GM18861 (cell line): ENCODE data around the gene E4F1.

Source experiments
- ATAC-seq: cut with Tn5 transposase; IDR thresholded peaks from one replicate; pipeline ENCODE4 v1.9.1; 2021; ENCODE audit not compliant: unreplicated experiment

Gene E4F1

GRCh38 chr16:2206420-2206779 is 17.0 kb upstream of the E4F1 start:
- no peak for ATAC-seq

GRCh38 chr16:2206780-2207433 is 16.5 kb upstream of the E4F1 start:
- ATAC-seq, result no peak

- no peak for ATAC-seq
Observed at GRCh38 chr16:2207872-2208271, 15.5 kb upstream of the E4F1 start.

- ATAC-seq, result no peak
Observed at GRCh38 chr16:2208308-2208707, 15.1 kb upstream of the E4F1 start.

GRCh38 chr16:2208772-2209171 is 14.6 kb upstream of the E4F1 start:
- ATAC-seq, result no peak

- no peak for ATAC-seq
Observed at GRCh38 chr16:2209258-2210008, 14.0 kb upstream of the E4F1 start.

- no peak for ATAC-seq
Observed at GRCh38 chr16:2210009-2210332, 13.4 kb upstream of the E4F1 start.

- no peak for ATAC-seq
Observed at GRCh38 chr16:2210386-2211365, 12.7 kb upstream of the E4F1 start, which contains the start of gene BRICD5. TSS of gene BRICD5 (minus strand) at chr16:2210863. CDS start at chr16:2210833, 30 bp downstream.

- no peak for ATAC-seq
Observed at GRCh38 chr16:2211923-2212347, 11.5 kb upstream of the E4F1 start.

GRCh38 chr16:2212362-2213324 is 10.7 kb upstream of the E4F1 start:
- no peak for ATAC-seq

- ATAC-seq, result peak; percentile 10
Observed at GRCh38 chr16:2213817-2214718, 9.3 kb upstream of the E4F1 start.

- peak; percentile 76 for ATAC-seq
Observed at GRCh38 chr16:2214719-2214968, 8.7 kb upstream of the E4F1 start, which contains the start of gene PGP. TSS of gene PGP (minus strand) at chr16:2214840. CDS start at chr16:2214777, 63 bp downstream.

GRCh38 chr16:2216330-2216729 is 7.1 kb upstream of the E4F1 start:
- no peak for ATAC-seq

GRCh38 chr16:2223942-2224486 is 623 bp downstream of the E4F1 start:
- ATAC-seq, result peak; percentile 5

- no peak for ATAC-seq
Observed at GRCh38 chr16:2226245-2226793, 2.9 kb downstream of the E4F1 start.

- no peak for ATAC-seq
Observed at GRCh38 chr16:2226918-2227317, 3.5 kb downstream of the E4F1 start.

- no peak for ATAC-seq
Observed at GRCh38 chr16:2228161-2228824, 4.9 kb downstream of the E4F1 start.

- ATAC-seq, result no peak
Observed at GRCh38 chr16:2229091-2229490, 5.7 kb downstream of the E4F1 start.
